C4-2B (cell line): Measurements from ENCODE around the gene TAP1.

Experiments
- H3K27ac ChIP-seq: fragments of 450-650 bp; 2 replicates; pipeline ENCODE4 v1.5.1; 2017
- CTCF ChIP-seq: fragments of 450-650 bp; conservative IDR thresholded peaks from 2 replicates; pipeline ENCODE4 v1.5.1; 2017; ENCODE audit warnings: mild to moderate bottlenecking
- ZFX ChIP-seq: fragments of 450-650 bp; IDR thresholded peaks from 2 replicates; pipeline ENCODE4 v1.6.1; 2017

The TAP1 gene

GRCh38 chr6:32849126-32849525 lies 4.4 kb downstream of the TAP1 start:
- no peak overlapping the region for H3K27ac ChIP-seq
- TF ChIP-seq ZFX (no peak), CTCF (no peak)

- TF ChIP-seq CTCF: no peak
- no peak for TF ChIP-seq ZFX
- H3K27ac ChIP-seq: no peak overlapping the region
Measured at GRCh38 chr6:32847795-32848194, 5.7 kb downstream of the TAP1 start.

GRCh38 chr6:32847004-32847403 lies 6.5 kb downstream of the TAP1 start:
- H3K27ac ChIP-seq: no peak overlapping the region

GRCh38 chr6:32845384-32845884 lies 8.1 kb downstream of the TAP1 start:
- no peak overlapping the region for H3K27ac ChIP-seq
- no peak for TF ChIP-seq CTCF
- no peak for TF ChIP-seq ZFX

More at GRCh38 chr6:32847004-32847403, 6.5 kb downstream of the TAP1 start:
- no peak for TF ChIP-seq ZFX
- TF ChIP-seq CTCF: no peak

- no peak for TF ChIP-seq ZFX
- no peak for TF ChIP-seq CTCF
- H3K27ac ChIP-seq: no peak overlapping the region
Measured at GRCh38 chr6:32844839-32845383, 8.6 kb downstream of the TAP1 start.

- TF ChIP-seq ZFX (no peak), CTCF (no peak; the same call in 1 of the 2 replicates)
- no peak within 1 kb of the TSS for H3K27ac ChIP-seq
Measured at GRCh38 chr6:32843979-32844838, 9.3 kb downstream of the TAP1 start, which contains the start of gene PSMB8. TSS of gene PSMB8 (minus strand) at chr6:32844047. CDS start at chr6:32843996, 51 bp downstream.
